ENCODE measurements around the gene C1orf21.

The C1orf21 gene

GRCh38 chr1:184455786-184456185 is 69.0 kb downstream of the C1orf21 start:
- no peak for DNase-seq

- no peak for DNase-seq
Observed at GRCh38 chr1:184456189-184456588, 69.4 kb downstream of the C1orf21 start.

GRCh38 chr1:184457500-184457899 is 70.7 kb downstream of the C1orf21 start:
- DNase-seq: no peak

GRCh38 chr1:184461321-184461720 is 74.5 kb downstream of the C1orf21 start:
- DNase-seq: no peak

GRCh38 chr1:184462155-184462554 is 75.3 kb downstream of the C1orf21 start:
- DNase-seq: no peak

- no peak for DNase-seq
Observed at GRCh38 chr1:184462990-184463389, 76.2 kb downstream of the C1orf21 start.

- DNase-seq: no peak
Observed at GRCh38 chr1:184463680-184464079, 76.9 kb downstream of the C1orf21 start.

GRCh38 chr1:184464757-184465156 is 77.9 kb downstream of the C1orf21 start:
- DNase-seq: no peak

- no peak for DNase-seq
Observed at GRCh38 chr1:184465489-184466146, 78.8 kb downstream of the C1orf21 start.

- DNase-seq: no peak
Observed at GRCh38 chr1:184467295-184467694, 80.5 kb downstream of the C1orf21 start.

GRCh38 chr1:184469396-184469795 is 82.6 kb downstream of the C1orf21 start:
- DNase-seq: no peak

- no peak for DNase-seq
Observed at GRCh38 chr1:184471686-184472085, 84.9 kb downstream of the C1orf21 start.

- no peak for DNase-seq
Observed at GRCh38 chr1:184472136-184472535, 85.3 kb downstream of the C1orf21 start.

- DNase-seq: no peak
Observed at GRCh38 chr1:184473176-184473966, 86.5 kb downstream of the C1orf21 start.

- no peak for DNase-seq
Observed at GRCh38 chr1:184476187-184476586, 89.4 kb downstream of the C1orf21 start.

GRCh38 chr1:184479435-184480167 is 92.8 kb downstream of the C1orf21 start:
- DNase-seq: no peak

- DNase-seq: no peak
Observed at GRCh38 chr1:184480736-184481135, 93.9 kb downstream of the C1orf21 start.

- DNase-seq: no peak
Observed at GRCh38 chr1:184482136-184482535, 95.3 kb downstream of the C1orf21 start.

- no peak for DNase-seq
Observed at GRCh38 chr1:184483101-184483683, 96.4 kb downstream of the C1orf21 start.

- no peak for DNase-seq
Observed at GRCh38 chr1:184485751-184486723, 99.2 kb downstream of the C1orf21 start.

- DNase-seq: no peak
Observed at GRCh38 chr1:184486761-184487445, 100.1 kb downstream of the C1orf21 start.

Data from activated gamma-delta T cell treated with Interleukin-2 at 50 U/mL for 16 hours (primary cell).